ENCODE measurements around the gene FAR1.

FAR1 gene

DNA sequence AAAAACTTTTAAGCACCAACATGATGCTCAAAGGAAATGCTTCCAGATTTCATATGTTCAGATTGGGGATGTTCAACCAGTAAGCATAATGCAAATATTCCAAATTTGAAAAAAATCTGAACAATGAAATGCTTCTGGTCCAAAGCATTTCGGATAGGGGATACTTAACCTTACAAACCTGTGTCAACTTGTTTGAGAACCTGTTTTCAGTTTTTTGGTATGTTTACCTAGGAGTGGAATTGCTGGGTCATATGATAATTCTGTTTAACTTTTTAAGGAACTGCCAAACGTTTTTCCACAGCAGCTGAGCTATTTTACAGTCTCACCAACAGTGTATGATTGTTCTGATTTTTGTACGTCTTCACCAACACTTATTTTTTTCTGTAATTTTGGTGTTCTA lies 23.7 kb downstream of the FAR1 start:
- H3K79me2 ChIP-seq (ENCODE audit: low read length), result peaks cover 91% of the 10 kb centered on the region
- H2AFZ ChIP-seq (ENCODE audit: low read length), result no peak overlapping the region
- H3K4me1 ChIP-seq (ENCODE audit: low read length), result no peaks in the 10 kb centered on the region
- DNase-seq, result no peak
- H3F3A ChIP-seq (ENCODE audit: insufficient read depth, low read length), result no peaks in the 10 kb centered on the region
- peaks cover 3% of the 10 kb centered on the region; the same call in 1 of the 2 replicates for H3K36me3 ChIP-seq (replicated peaks; ENCODE audit: insufficient read depth, low read length)
- no peak overlapping the region for H3K4me2 ChIP-seq (ENCODE audit: low read depth, low read length)
- peaks cover 23% of the 10 kb centered on the region; the same call in 1 of the 2 replicates for H4K20me1 ChIP-seq (ENCODE audit: insufficient read depth, low read length)
- H3K4me3 ChIP-seq (ENCODE audit: low read length), result no peak overlapping the region
- no peaks in the 10 kb centered on the region for H3K9me2 ChIP-seq (replicated peaks; ENCODE audit: insufficient read depth, low read length)
- no peak overlapping the region for H3K9ac ChIP-seq (ENCODE audit: low read length)
- TF ChIP-seq EZH2phosphoT487 (IDR thresholded peaks at IDR 0.05; ENCODE audit: low read length), result no peak
- no peak for TF ChIP-seq EZH2 (optimal IDR thresholded peaks at IDR 0.05; ENCODE audit: low read depth, low read length)
- no peak for TF ChIP-seq CTCF (IDR thresholded peaks at IDR 0.05; ENCODE audit: low read length)
- H3K27ac ChIP-seq (ENCODE audit: low read length), result no peak overlapping the region
- no peaks in the 10 kb centered on the region for H3K27me3 ChIP-seq (replicated peaks; ENCODE audit: insufficient read depth, low read length)
- H3K9me3 ChIP-seq (replicated peaks; ENCODE audit: insufficient read depth, low read length), result no peaks in the 10 kb centered on the region

GRCh38 chr11:13694115-13694514 lies 25.6 kb downstream of the FAR1 start:
- H3K4me1 ChIP-seq (ENCODE audit: low read length), result no peaks in the 10 kb centered on the region
- no peak overlapping the region for H2AFZ ChIP-seq (ENCODE audit: low read length)
- no peak overlapping the region for H3K27ac ChIP-seq (ENCODE audit: low read length)
- H3K4me2 ChIP-seq (ENCODE audit: low read depth, low read length), result no peak overlapping the region
- H3K36me3 ChIP-seq (replicated peaks; ENCODE audit: insufficient read depth, low read length), result peaks cover 3% of the 10 kb centered on the region; the same call in 1 of the 2 replicates
- peaks cover 84% of the 10 kb centered on the region for H3K79me2 ChIP-seq (ENCODE audit: low read length)
- H3K9me3 ChIP-seq (replicated peaks; ENCODE audit: insufficient read depth, low read length), result no peaks in the 10 kb centered on the region
- no peak for DNase-seq
- no peaks in the 10 kb centered on the region for H3K27me3 ChIP-seq (replicated peaks; ENCODE audit: insufficient read depth, low read length)
- H3K4me3 ChIP-seq (ENCODE audit: low read length), result no peak overlapping the region
- H4K20me1 ChIP-seq (ENCODE audit: insufficient read depth, low read length), result peaks cover 19% of the 10 kb centered on the region; the same call in 1 of the 2 replicates
- no peaks in the 10 kb centered on the region for H3F3A ChIP-seq (ENCODE audit: insufficient read depth, low read length)
- no peak overlapping the region for H3K9ac ChIP-seq (ENCODE audit: low read length)
- TF ChIP-seq EZH2phosphoT487 (IDR thresholded peaks at IDR 0.05; ENCODE audit: low read length), result no peak
- TF ChIP-seq CTCF (IDR thresholded peaks at IDR 0.05; ENCODE audit: low read length), result no peak
- no peak for TF ChIP-seq EZH2 (optimal IDR thresholded peaks at IDR 0.05; ENCODE audit: low read depth, low read length)
- H3K9me2 ChIP-seq (replicated peaks; ENCODE audit: insufficient read depth, low read length), result no peaks in the 10 kb centered on the region

DNA sequence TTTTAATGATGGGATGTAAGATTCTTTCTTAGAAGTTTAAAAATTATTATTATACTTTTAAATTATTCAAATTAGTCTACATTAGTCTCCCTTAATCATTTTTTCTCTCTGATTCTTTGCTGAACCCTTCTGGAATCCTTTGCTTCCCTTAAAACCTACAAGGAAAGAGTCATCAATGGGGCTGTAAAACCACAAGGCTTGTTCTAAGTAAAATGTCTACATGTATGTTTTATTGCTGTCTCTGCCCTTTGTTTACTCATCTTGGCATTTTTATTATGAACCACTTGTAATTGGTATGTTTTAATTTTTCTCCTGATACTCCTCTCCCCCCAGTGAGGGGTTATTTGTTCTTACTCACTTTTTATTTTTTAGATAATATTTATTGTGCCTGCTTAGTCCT lies 27.4 kb downstream of the FAR1 start:
- DNase-seq, result no peak
- H3F3A ChIP-seq (ENCODE audit: insufficient read depth, low read length), result no peaks in the 10 kb centered on the region
- peaks cover 67% of the 10 kb centered on the region for H3K79me2 ChIP-seq (ENCODE audit: low read length)

More for the DNA sequence above, 27.4 kb downstream of the FAR1 start:
- H3K36me3 ChIP-seq (replicated peaks; ENCODE audit: insufficient read depth, low read length), result peaks cover 3% of the 10 kb centered on the region; the same call in 1 of the 2 replicates
- no peaks in the 10 kb centered on the region for H3K4me1 ChIP-seq (ENCODE audit: low read length)
- H3K4me2 ChIP-seq (ENCODE audit: low read depth, low read length), result no peak overlapping the region
- no peak overlapping the region for H3K9ac ChIP-seq (ENCODE audit: low read length)
- TF ChIP-seq CTCF (IDR thresholded peaks at IDR 0.05; ENCODE audit: low read length), result no peak
- H2AFZ ChIP-seq (ENCODE audit: low read length), result no peak overlapping the region
- H3K27ac ChIP-seq (ENCODE audit: low read length), result no peak overlapping the region
- H4K20me1 ChIP-seq (ENCODE audit: insufficient read depth, low read length), result peaks cover 19% of the 10 kb centered on the region; the same call in 1 of the 2 replicates
- no peaks in the 10 kb centered on the region for H3K9me2 ChIP-seq (replicated peaks; ENCODE audit: insufficient read depth, low read length)
- H3K27me3 ChIP-seq (replicated peaks; ENCODE audit: insufficient read depth, low read length), result no peaks in the 10 kb centered on the region
- no peaks in the 10 kb centered on the region for H3K9me3 ChIP-seq (replicated peaks; ENCODE audit: insufficient read depth, low read length)
- H3K4me3 ChIP-seq (ENCODE audit: low read length), result no peak overlapping the region

All from MM.1S (cell line).